DMS153 (cell line): ENCODE measurements around the gene DCAF15.

Source experiments
- DNase-seq: peaks from one replicate; lab custom pipeline; 2025; lab: John Stamatoyannopoulos, UW

The DCAF15 gene

GRCh38 chr19:13976446-13976845 lies 24.1 kb downstream of the DCAF15 start:
- no peak for DNase-seq

DNA sequence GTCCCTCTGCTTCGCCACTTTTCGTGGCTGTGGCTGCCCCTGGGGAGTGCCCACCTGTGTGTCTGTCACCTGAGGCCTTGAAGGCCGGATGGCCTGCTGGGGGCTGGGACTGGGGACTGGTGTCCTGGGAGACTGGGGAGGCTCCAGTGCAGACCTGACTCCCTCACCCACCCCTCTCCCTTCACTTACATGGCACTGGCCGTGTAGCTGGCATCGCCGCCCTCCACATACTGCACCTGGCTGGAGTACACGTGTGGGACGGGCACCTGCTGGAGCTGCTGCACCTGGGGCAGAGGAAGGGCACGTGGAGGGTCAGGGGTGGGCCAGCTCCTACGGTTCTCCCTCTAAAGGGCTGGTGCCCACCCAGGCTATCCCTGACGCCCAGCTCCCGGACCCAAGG lies 25.5 kb downstream of the DCAF15 start:
- no peak for DNase-seq

- peak; percentile 81 for DNase-seq
Observed at GRCh38 chr19:13978351-13979243, 26.3 kb downstream of the DCAF15 start.

DNA sequence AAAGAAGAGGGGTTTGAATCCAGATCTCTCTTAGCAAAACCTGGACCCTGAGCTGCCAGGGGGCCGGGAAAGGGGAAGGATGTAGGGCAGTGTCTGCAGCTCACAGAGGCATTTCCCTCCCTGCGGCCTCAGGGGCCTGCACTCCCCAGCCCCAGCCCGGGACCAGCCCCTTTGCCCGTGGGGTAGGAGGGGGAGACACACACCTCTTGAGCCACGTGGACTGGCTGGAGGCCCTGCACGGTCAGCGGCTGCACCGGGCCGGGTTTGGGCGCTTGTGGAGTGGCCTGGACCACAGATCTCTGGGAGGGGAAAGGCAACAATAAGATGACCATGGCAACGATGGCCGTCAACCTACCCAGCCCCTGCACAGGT lies 26.9 kb downstream of the DCAF15 start:
- no peak for DNase-seq

DNA sequence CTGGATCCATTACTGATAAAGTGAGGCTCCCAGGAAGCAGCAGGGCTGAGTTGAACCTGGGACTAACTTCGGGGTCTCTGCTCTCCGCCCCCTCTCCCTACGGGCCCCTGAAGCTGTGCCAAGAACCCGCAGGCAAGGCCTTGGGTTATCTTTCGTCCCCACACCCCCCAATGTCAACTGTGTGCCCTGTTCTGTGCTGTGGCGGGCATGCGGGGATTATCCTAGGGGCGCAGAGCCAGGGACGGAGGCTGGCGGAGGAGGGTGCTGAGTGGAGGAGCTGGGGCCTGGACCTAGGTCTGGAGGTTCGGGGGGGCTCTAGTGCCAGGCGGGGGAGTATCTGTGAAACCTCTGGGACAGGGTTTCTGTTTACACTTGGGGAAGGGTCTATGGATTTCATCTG lies 27.4 kb downstream of the DCAF15 start:
- no peak for DNase-seq

- DNase-seq, result no peak
Observed at GRCh38 chr19:13980340-13980739, 28.0 kb downstream of the DCAF15 start.

GRCh38 chr19:13981021-13981420 lies 28.7 kb downstream of the DCAF15 start:
- no peak for DNase-seq

GRCh38 chr19:13981467-13981866 lies 29.2 kb downstream of the DCAF15 start:
- DNase-seq, result no peak

GRCh38 chr19:13981988-13982501 lies 29.7 kb downstream of the DCAF15 start:
- no peak for DNase-seq

DNA sequence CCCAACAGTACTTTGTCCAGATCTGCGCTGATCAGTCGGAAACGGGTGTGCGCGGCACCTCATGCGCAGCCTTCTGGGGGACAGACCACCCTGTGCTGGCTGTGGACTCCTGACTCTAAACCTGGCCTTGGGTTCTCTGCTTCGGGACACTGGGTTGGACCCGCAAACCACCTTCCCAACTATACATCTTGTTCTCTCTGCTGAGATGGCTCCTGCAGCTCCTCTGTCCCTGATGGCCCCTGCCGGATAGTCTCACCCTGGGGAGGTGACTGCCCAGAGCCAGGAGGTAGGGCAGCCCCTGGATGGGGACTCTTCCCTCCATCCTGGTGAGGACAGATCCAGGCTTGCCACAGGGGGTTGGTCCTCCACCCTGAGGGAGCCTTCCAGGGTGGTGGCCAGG lies 30.5 kb downstream of the DCAF15 start:
- DNase-seq, result no peak

- peak; percentile 82 for DNase-seq
Observed at GRCh38 chr19:13983213-13983889, 31.0 kb downstream of the DCAF15 start.

GRCh38 chr19:13984186-13984585 lies 31.9 kb downstream of the DCAF15 start:
- no peak for DNase-seq

DNA sequence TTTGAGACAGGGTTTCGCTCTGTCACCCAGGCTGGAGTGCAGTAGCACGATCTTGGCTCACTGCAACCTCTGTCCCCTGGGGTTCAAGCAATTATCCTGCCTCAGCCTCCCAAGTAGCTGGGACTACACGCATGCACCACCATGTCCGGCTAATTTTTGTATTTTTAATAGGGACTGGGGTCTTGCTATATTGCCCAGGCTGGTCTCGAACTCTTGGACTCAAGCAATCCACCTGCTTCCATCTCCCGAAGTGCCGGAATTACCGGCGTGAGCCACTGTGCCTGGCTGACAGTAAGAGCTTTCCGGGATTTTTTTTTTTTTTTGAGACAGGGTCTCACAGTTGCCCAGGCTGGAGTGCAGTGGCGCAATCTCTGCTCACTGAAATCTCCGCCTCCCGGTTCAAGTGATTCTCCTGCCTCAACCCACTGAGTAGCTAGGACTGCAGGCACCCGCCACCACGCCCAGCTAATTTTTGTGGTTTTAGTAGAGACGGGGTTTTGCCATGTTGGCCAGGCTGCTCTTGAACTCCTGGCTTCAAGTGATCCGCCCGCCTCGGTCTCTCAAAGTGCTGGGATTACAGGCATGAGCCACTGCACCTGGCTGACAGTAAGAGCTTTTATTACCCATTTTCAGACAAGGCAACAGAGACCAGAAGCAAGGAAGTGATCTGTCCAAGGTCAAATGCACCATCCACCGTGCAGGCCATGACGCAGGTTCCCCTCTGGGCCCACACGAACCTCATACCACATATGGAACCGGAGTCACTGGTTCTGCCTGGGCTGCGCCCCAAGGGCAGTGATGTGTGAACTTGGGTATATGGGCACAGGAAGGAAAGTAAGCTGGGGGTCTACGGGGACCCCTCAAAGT lies 32.8 kb downstream of the DCAF15 start:
- DNase-seq, result peak; percentile 29

GRCh38 chr19:13985771-13986347 lies 33.5 kb downstream of the DCAF15 start:
- peak; percentile 21 for DNase-seq

GRCh38 chr19:13986348-13986904 lies 34.1 kb downstream of the DCAF15 start:
- DNase-seq, result peak; percentile 83

- no peak for DNase-seq
Observed at GRCh38 chr19:13987101-13987890, 35.0 kb downstream of the DCAF15 start.

DNA sequence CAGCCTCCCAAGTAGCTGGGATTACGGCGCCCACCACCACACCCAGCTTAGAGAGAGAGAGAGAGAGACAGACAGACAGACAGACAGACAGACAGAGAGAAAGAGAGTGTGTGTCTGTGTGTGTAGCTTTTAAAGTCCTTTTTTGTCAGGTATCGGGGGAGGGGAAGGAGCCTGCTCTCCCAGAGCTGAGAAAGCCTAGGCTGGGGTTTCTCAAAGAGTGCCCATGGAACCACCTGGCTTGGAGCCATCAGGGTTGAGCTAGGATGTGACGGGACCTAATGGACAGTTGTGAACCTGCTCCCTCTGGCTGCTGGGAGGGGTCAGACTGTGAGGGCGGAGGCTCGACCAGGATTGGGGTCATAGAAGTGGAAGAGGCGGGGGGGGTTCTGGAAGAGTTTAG lies 37.2 kb downstream of the DCAF15 start:
- no peak for DNase-seq

- no peak for DNase-seq
Observed at GRCh38 chr19:13990085-13990484, 37.8 kb downstream of the DCAF15 start.

DNA sequence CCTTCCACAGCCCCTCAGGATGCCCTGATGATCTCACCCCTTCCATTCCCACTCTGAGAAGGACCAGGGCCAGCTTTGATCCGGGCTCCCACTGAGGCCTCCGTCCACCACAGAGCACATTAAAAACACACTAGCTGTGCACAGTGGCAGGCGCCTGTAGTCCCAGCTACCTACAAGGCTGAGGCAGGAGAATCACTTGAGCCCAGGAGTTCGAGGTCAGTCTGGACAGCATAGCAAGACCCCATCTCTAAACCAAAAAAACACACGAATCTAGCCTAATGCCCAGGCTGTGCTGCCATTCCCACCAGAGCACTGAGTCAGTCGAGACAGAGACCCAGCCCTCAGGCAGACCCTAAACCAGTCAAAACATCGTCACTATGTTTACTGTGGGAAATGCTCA lies 39.7 kb downstream of the DCAF15 start:
- DNase-seq, result no peak

- no peak for DNase-seq
Observed at GRCh38 chr19:13993590-13994300, 41.4 kb downstream of the DCAF15 start.
